SIG-M5 treated with dmso at 0.1 percent for 504 hours (cell line): Measurements from ENCODE around the gene CD300C.
A peak's percentile ranks its signal among the peaks of the same experiment; 100 is the strongest.

Source experiments
- DNase-seq: peaks from one replicate; lab custom pipeline; 2025; ENCODE audit not compliant: unreplicated experiment; lab: John Stamatoyannopoulos, UW

CD300C gene

DNA sequence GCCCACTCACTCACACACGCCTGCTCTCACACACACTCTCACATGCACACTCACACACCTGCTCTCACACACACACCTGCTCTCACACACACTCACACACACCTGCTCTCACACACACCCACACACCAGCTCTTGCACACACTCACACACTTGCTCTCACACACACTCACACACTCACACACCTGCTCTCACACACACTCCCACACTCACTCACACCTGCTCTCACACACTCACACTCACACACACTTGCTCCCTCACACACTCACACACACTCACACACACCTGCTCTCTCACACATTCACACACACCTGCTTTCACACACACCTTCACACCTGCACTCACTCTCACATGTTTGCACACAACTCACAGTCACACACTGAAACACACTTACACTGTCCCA is 17.4 kb upstream of the CD300C start:
- DNase-seq: no peak

- no peak for DNase-seq
Measured at GRCh38 chr17:74561586-74561985, 15.7 kb upstream of the CD300C start.

GRCh38 chr17:74558882-74559519 is 13.1 kb upstream of the CD300C start:
- no peak for DNase-seq

GRCh38 chr17:74558402-74558801 is 12.5 kb upstream of the CD300C start:
- DNase-seq: peak; percentile 35

DNA sequence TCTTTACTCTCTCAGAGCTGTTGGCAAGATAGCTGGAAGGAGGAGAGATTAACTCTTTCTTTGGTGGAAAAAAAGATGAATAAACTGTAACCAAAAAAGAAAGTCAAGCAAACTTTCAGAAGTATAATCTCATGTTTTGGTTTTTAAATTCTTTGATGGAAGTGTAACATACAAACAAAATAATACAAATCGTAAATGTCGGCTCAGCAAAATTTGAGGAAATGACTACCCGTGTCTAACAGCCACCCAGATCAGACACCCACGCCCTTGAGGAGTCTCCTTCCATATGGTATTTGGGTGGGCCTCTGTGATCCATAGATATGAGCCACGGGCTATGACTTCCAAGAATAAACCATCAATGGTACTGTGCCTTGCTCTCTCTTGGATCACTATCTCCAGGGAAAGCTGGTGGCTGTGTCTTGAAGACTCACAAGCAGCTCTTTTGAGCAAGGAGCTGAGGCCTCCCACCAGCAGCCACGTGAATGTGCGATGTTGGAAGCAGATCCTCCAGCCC is 9.6 kb upstream of the CD300C start:
- DNase-seq: no peak

GRCh38 chr17:74554909-74555308 is 9.0 kb upstream of the CD300C start:
- no peak for DNase-seq

DNA sequence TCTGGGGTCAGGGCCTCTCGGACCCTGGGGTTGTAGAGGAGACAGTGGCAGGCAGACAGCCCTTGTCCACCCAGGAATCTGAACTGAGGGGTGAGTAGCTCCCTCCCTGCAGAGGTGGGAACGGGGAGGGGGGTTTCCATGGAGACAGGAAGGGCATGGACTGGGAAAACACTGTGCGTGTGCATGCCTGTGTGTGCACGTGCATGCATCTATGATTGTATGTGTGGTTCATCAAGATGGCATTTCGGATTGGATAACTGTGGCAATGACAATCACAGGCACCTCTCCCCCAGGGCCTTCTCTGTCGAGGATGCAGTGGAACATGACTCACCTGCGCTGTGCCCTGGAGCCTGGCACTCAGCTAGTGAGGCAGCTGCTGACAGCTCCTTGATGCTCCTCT is 6.1 kb upstream of the CD300C start:
- no peak for DNase-seq

GRCh38 chr17:74550602-74551001 is 4.7 kb upstream of the CD300C start:
- no peak for DNase-seq

- no peak for DNase-seq
Measured at GRCh38 chr17:74549343-74549742, 3.4 kb upstream of the CD300C start.

- no peak for DNase-seq
Measured at GRCh38 chr17:74547736-74548135, 1.8 kb upstream of the CD300C start.

DNA sequence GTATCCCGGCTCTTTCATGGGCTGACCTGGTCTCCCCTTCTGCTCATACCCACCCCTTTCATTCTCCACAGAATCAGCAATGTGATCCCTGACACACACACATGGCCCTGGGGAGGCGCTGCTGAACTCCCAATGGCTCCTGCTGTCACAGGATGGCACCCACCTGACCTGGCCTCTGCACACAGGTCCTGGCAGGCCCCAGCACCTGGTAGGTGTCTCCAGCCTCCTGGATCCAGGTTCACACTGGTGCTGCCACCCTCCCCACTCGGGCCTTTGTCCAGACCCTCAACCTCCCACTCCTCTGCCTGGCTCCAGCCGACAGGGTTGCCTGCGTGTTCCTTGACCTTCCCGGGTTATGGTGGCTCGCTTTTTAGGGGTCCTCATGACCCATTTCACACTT is 1.3 kb upstream of the CD300C start:
- no peak for DNase-seq

DNA sequence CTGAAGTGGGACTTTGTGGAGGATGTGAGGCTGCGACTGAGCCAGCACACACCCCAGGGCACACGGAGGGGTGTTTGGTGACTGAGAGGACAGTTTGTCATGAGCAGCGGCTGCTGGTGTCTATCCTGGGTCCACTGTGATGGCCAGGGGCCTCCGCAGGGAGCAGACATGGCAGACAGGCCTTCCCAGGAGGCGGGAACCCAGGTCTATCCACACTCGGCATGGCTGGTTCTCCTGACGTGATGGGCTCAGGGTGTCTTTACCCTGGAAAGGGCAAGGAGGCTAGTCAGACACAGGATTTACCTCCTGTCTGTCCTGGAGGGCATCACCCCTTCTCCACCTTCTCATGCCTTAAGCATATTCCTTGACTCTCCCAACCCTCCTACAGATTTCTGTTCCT is 671 bp upstream of the CD300C start:
- DNase-seq: no peak

GRCh38 chr17:74544991-74545842 is 698 bp downstream of the CD300C start:
- DNase-seq: no peak

DNA sequence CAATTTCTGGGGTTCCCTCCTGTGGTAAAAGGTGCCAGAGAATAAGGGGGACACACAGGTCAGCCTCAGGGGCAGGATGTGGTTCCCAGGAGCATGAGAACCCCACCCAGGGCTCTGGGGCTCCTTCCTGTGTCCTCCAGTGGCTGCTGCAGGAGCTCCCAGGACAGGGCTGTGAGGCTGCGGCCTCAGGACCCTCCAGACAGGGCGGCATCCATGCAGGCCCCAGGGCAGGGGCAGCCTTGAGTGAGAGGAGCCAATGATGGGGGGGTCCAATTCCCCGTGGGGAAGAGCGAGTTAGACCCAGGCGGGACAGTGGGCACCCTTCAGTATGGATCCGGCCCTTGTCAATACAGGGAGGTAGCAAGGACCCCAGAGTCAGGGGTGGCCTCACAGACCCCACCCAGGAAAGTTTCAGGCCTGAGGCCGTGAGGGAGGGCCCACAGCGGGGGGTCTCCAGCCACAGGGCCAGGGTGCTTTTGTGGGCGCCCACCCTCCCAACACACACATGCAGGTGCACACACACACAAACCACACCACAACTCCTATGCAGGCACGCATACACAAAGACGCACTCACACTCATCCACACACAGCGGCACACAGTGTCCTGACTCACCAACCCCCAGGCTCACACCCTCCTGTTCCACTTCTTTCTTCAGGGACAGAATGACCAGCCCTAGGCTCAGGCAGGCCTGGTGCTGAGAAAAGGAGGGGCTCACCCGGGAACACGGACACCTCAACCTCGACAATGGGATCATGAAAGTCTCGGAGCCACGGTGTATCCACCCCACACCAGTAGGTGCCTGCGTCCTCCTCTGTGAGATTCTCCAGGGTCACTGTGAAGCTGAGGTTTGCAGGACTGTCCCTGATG is 1.8 kb downstream of the CD300C start:
- DNase-seq: no peak

DNA sequence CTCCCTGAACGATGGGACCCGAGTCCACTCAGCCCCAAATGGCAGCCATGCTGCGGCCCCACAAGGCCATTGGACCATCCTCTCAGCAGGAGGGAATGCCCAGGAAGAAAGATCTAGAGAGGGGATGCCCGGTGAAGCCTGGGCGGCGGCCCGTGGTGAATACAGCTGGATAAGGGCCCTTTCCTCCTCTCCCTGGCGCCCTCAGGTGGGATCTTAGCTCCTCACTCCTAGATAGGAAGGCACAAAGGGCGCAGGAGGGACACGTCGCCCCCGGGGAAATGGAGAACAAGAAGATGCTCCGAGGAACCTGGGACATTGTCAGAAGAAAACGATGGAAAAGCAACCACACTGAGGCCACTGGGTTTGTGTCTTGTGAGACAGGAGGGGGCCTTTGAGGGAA is 2.5 kb downstream of the CD300C start:
- DNase-seq: no peak

- no peak for DNase-seq
Measured at GRCh38 chr17:74542727-74543383, 3.1 kb downstream of the CD300C start.

DNA sequence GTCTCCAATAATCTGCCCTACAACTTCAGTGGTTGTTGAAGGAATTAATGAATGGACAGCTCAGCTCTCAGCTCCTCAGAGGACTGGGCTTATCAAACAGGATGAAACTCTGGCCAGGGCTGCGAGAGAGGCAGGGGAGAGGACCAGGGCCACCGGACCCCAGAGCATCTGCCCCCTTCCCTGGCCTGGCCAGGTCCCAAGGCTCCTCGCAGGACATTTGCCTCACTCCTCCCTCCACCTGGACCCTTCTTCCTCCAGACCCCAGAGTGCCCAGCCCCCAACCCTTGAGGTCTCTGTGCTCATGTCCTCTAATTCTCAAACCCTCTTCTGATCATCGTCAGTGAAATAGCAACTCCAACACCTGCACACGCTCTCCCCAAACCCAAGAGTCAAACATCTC is 3.7 kb downstream of the CD300C start:
- DNase-seq: no peak

DNA sequence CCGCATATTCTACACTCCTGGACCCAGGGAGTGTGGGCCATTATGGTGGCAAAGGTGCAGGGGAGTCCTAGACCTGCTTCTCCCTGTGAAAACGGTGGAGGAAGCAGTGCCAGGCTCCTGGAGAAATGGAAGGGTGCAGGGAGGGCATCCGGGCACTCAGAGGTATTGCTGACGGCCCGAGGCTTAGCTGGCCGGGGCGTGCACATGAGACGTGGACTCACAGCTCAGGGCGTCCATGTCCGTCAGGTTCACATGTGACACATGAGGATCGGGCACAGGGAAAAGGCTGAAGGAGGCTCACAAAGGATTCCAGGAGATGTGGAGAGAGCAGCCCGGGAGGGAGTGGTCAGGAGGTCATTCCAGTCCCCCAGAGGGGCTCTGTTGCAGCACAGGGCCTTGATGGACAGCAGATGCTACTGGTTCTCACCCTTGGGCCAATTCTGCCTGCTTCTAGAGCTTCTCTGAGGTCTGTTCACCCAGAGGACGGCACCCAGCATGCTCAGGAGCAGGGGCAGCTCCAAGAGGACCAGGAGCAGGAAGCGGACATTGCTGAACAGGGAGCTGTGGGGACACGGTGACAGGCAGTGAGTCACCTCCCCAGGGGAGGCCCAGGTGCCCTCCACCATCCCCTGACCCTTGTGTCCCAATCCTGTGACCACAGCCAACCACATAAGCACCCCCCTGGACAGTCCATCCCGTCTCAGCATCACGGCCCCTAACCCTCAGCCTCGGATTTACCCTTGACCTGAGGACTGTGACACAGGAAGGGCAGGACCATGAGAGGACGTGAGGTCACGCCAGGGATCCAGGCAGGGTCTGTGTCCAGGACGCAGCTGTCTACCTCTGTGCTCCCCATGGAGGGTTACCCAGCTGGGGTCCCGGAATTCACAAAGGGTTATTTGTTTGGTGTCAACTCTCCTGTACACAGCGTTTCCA is 4.5 kb downstream of the CD300C start:
- DNase-seq: no peak

DNA sequence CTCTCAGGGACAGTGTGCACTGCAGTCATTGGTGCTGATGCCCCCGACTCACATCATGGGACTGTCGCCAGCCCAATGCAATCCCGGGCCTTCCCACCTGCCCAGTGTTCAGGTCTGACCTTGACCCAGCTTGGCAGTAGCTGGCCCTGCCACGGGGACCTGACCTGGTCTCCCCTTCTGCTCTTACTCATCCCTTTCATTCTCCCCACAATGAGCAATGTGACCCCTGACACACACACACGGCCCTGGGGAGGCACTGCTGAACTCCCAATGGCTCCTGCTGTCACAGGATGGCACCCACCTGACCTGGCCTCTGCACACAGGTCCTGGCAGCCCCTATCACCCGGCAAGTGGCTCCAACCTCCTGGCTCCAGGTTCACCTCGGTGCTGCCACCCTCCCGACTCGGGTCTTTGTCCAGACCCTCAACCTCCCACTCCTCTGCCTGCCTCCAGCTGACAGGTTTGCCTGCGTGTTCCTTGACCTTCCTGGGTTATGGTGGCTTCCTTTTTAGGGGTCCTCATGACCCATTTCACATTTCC is 6.6 kb downstream of the CD300C start:
- no peak for DNase-seq

- DNase-seq: no peak
Measured at GRCh38 chr17:74536890-74537289, 9.0 kb downstream of the CD300C start.
